Astrocyte (in vitro differentiated cells and primary cell): Measurements from ENCODE around the gene RNU5D-1.

Experiments used
- CTCF ChIP-seq: IDR thresholded peaks from 2 replicates; pipeline ENCODE4 v1.5.1; 2011; ENCODE audit warnings: low read depth, mild to moderate bottlenecking, inconsistent platforms, low read length, moderate library complexity; ENCODE audit not compliant: insufficient read depth
- EZH2 ChIP-seq: IDR thresholded peaks from 2 replicates; pipeline ENCODE4 v1.6.1; 2012; ENCODE audit warnings: mild to moderate bottlenecking, low read length, inconsistent platforms; ENCODE audit not compliant: insufficient read depth

GRCh38 chr1:44701141-44701573, 29.8 kb downstream of the RNU5D-1 start:
- TF ChIP-seq CTCF: no peak
- TF ChIP-seq EZH2: no peak
